H1 (cell line): ENCODE measurements around the gene RPS6KA2.

Experiments used
- CHD2 ChIP-seq: IDR thresholded peaks from 2 replicates; pipeline ENCODE4 v1.6.1; 2012; ENCODE audit warnings: low read length, improper control_type of control experiment
- CTCF ChIP-seq, 3 experiments: IDR thresholded peaks; 1 replicate in 2 of 3; 2 replicates in 1 of 3; pipeline versions ENCODE4 v1.5.1 to v1.6.1; 2011; ENCODE audit warnings: low read length in 3 of 3, mild to moderate bottlenecking in 3 of 3, inconsistent platforms in 2 of 3, low read depth in 1 of 3, moderate library complexity in 1 of 3; ENCODE audit not compliant: insufficient read depth in 1 of 3; ENCODE audit errors: control extremely low read depth in 1 of 3
- JUND ChIP-seq: IDR thresholded peaks from 2 replicates; pipeline ENCODE4 v1.6.1; 2011; ENCODE audit warnings: mild to moderate bottlenecking, improper control_type of control experiment, low read length
- RFX5 ChIP-seq: IDR thresholded peaks from 2 replicates; pipeline ENCODE4 v1.6.1; 2011; ENCODE audit warnings: low read depth, low read length, improper control_type of control experiment, borderline replicate concordance
- SIX5 ChIP-seq: IDR thresholded peaks from 2 replicates; pipeline ENCODE4 v1.6.1; 2011; ENCODE audit warnings: mild to moderate bottlenecking, low read depth, low read length
- TEAD4 ChIP-seq: IDR thresholded peaks from 2 replicates; pipeline ENCODE4 v1.6.1; 2012; ENCODE audit warnings: low read depth, low read length, inconsistent platforms, mixed read lengths
- TF ChIP-seq, protein P1 (sequence below): IDR thresholded peaks from 2 replicates; pipeline ENCODE4 v1.6.1; 2011; ENCODE audit warnings: low read length, improper control_type of control experiment

GRCh38 chr6:166498228-166498627, 128.8 kb downstream of the RPS6KA2 start:
- TF ChIP-seq CHD2 = no peak
- TF ChIP-seq RFX5 = no peak
- no peak for TF ChIP-seq SIX5
- TF ChIP-seq CTCF (IDR thresholded peaks at IDR 0.05; ENCODE audit: control extremely low read depth in 1 of 3, insufficient read depth in 1 of 3, low read depth in 1 of 3, low read length in 3 of 3) = no peak
- TF ChIP-seq, protein P1, sequence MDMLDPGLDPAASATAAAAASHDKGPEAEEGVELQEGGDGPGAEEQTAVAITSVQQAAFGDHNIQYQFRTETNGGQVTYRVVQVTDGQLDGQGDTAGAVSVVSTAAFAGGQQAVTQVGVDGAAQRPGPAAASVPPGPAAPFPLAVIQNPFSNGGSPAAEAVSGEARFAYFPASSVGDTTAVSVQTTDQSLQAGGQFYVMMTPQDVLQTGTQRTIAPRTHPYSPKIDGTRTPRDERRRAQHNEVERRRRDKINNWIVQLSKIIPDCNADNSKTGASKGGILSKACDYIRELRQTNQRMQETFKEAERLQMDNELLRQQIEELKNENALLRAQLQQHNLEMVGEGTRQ = no peak
- TF ChIP-seq TEAD4 = no peak
- no peak for TF ChIP-seq JUND
